Epithelial cell of esophagus (primary cell): ENCODE results near the gene PHLDA3.

Experiments used
- DNase-seq: peaks from one replicate; pipeline ENCODE4 v3.0.0; 2010; ENCODE audit warnings: low read depth
- H3K4me3 ChIP-seq: 2 replicates; pipeline ENCODE4 v1.5.1; 2011; ENCODE audit warnings: mild to moderate bottlenecking, low read length, control low read depth
- CTCF ChIP-seq: IDR thresholded peaks from 2 replicates; pipeline ENCODE4 v1.5.1; 2011; ENCODE audit warnings: low read depth, mild to moderate bottlenecking, low read length, control low read depth, inconsistent platforms; ENCODE audit not compliant: insufficient read depth; ENCODE audit errors: missing control alignments

PHLDA3 gene

DNA sequence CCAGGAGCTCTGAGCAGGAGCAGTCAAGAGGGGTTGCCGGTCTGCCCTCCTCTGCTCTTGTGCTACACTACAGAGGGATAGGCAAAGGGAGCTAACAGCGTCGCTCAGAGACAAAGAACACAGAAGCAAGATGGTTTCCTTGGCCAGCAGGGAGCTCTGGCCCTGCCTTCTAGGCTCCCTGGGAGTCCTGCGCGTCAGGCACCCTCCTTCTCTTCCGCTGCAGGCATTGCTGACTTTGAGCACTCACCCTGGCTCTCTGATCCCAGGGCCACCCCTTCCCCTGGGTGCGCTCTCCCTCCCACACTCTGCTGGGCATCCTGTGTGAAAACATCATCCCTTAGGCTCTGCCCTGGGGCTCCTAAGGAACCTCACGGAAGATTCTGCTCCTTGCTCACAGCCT lies 47.9 kb downstream of the PHLDA3 start:
- DNase-seq = no peak
- H3K4me3 ChIP-seq = no peak overlapping the region
- no peak for TF ChIP-seq CTCF

DNA sequence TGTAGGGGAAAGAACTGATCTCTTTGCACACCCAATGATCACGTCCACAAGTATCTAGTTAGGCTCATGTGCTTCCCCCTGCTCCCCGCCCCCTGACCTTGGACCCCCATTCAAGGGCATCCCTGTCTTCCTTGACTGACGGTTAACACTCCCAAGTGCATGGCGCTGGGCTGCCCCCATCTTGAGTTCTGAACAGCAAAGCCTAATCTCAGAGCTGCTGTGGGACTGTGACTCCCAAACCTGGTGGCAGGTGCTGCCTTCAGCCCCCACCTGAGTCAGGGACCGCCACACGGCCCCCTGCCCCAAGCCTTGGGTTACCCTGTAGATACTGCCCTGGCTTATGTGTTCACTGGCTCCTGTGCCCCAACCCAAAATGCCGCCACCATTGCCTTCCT lies 48.4 kb downstream of the PHLDA3 start:
- TF ChIP-seq CTCF = no peak
- no peak overlapping the region for H3K4me3 ChIP-seq
- no peak for DNase-seq

GRCh38 chr1:201419746-201420607 lies 49.0 kb downstream of the PHLDA3 start:
- H3K4me3 ChIP-seq = no peak overlapping the region
- TF ChIP-seq CTCF = no peak

DNA sequence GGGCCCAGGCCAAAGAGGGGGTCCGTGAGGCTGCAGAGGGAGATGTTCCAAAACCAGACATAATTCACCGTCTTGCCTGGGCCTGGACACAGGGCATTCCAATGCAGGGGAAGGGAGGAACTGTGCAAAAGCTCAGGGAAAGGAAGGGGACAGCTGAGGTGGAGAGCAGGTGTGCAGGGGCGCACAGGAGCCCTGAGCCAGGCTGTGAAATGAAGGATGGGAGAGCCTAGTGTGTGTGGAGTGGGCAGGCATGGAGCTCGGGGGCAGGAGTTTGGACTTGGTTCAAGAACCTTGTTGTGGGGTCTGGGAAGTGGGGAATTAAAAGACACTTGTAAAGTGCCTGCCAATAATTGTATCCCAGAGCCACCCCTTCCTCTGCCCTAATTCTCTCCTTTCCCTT lies 49.7 kb downstream of the PHLDA3 start:
- H3K4me3 ChIP-seq = no peak overlapping the region
- no peak for TF ChIP-seq CTCF

More at GRCh38 chr1:201419746-201420607, 49.0 kb downstream of the PHLDA3 start:
- DNase-seq = no peak

GRCh38 chr1:201418461-201418860 lies 50.5 kb downstream of the PHLDA3 start:
- TF ChIP-seq CTCF = no peak
- no peak overlapping the region for H3K4me3 ChIP-seq
- DNase-seq = no peak

More for the DNA sequence above, 49.7 kb downstream of the PHLDA3 start:
- DNase-seq = no peak
